ENCODE results near the gene ELMO1. TPM values are rescaled to one million over a fixed set of nuclear protein-coding genes. Genes with fewer than 3 reads are reported as not detected.

The ELMO1 gene
- total RNA-seq, 4 donors from 2014 or later = 58.7 to 293 (median 81.0) TPM

GRCh38 chr7:36918591-36918990, 530.1 kb downstream of the ELMO1 start:
- TF ChIP-seq, protein P1, sequence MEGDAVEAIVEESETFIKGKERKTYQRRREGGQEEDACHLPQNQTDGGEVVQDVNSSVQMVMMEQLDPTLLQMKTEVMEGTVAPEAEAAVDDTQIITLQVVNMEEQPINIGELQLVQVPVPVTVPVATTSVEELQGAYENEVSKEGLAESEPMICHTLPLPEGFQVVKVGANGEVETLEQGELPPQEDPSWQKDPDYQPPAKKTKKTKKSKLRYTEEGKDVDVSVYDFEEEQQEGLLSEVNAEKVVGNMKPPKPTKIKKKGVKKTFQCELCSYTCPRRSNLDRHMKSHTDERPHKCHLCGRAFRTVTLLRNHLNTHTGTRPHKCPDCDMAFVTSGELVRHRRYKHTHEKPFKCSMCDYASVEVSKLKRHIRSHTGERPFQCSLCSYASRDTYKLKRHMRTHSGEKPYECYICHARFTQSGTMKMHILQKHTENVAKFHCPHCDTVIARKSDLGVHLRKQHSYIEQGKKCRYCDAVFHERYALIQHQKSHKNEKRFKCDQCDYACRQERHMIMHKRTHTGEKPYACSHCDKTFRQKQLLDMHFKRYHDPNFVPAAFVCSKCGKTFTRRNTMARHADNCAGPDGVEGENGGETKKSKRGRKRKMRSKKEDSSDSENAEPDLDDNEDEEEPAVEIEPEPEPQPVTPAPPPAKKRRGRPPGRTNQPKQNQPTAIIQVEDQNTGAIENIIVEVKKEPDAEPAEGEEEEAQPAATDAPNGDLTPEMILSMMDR (IDR thresholded peaks at IDR 0.05) = no peak
- DNase-seq (ENCODE audit: low spot score) (no peak), ATAC-seq (ENCODE audit: low FRiP score) (no peak)

GRCh38 chr7:36916619-36917018, 532.0 kb downstream of the ELMO1 start:
- TF ChIP-seq, protein P1 (IDR thresholded peaks at IDR 0.05) = no peak
- ATAC-seq (ENCODE audit: low FRiP score) (no peak), DNase-seq (ENCODE audit: low spot score) (no peak)

GRCh38 chr7:36916116-36916515, 532.5 kb downstream of the ELMO1 start:
- ATAC-seq (ENCODE audit: low FRiP score) = no peak
- TF ChIP-seq, protein P1 (IDR thresholded peaks at IDR 0.05) = no peak
- DNase-seq (ENCODE audit: low spot score) = no peak

- no peak for ATAC-seq (ENCODE audit: low FRiP score)
- no peak for DNase-seq (ENCODE audit: low spot score)
- TF ChIP-seq, protein P1 (IDR thresholded peaks at IDR 0.05) = no peak
Measured at GRCh38 chr7:36911788-36912187, 536.9 kb downstream of the ELMO1 start.

GRCh38 chr7:36910859-36911258, 537.8 kb downstream of the ELMO1 start:
- DNase-seq (ENCODE audit: low spot score) (no peak), ATAC-seq (ENCODE audit: low FRiP score) (no peak)
- TF ChIP-seq, protein P1 (IDR thresholded peaks at IDR 0.05) = no peak

GRCh38 chr7:36910401-36910800, 538.3 kb downstream of the ELMO1 start:
- TF ChIP-seq, protein P1 (IDR thresholded peaks at IDR 0.05) = no peak
- DNase-seq (ENCODE audit: low spot score) = no peak
- ATAC-seq (ENCODE audit: low FRiP score) = no peak

DNA sequence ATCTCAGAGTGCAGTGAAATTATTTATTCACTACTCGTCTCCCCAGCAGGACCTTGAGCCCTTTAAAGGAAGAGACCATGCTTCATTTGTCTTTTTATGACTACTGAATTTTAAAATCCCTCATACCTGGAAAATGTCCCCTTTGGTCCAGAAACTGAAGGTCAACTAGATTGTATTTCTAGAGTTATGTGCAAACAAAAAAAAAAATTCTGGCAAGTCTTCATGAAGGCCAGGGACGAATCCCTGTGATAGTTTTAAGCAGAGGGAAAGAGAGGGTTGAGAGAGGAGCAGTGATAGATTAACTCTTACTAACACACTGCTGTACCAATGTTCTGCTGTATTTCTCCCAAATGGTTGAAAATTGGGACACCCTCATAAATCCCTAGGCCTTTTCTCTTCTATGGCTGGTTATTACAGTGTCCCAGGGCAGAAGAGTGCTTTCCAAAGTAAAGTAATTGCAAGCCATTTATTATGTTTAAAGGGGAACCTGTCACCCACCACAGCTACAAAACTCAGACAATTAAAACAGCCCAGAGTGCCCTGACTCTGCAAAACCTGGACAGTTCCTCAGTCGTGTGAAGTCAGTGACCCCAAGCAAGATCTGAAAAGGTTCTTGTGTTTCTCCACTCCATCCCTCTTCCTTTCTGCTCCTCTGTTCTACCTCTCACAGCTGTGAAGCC, 541.6 kb downstream of the ELMO1 start:
- ATAC-seq (ENCODE audit: low FRiP score) (no peak), DNase-seq (ENCODE audit: low spot score) (no peak)
- TF ChIP-seq, protein P1 (IDR thresholded peaks at IDR 0.05) = no peak
